Mesenchymal stem cell (in vitro differentiated cells and primary cell): ENCODE measurements around the gene RPTOR.

Experiments
- DNase-seq: peaks from one replicate; pipeline ENCODE4 v3.0.0-alpha.2; 2013
- H2AFZ ChIP-seq: one replicate; pipeline ENCODE4 v1.6.1; 2013; ENCODE audit warnings: low read depth, mild to moderate bottlenecking, control low read depth, inconsistent platforms, low read length, moderate library complexity
- H2AK5ac ChIP-seq: 2 replicates; pipeline ENCODE4 v1.6.1; 2013; ENCODE audit warnings: low read length, moderate library complexity, mild to moderate bottlenecking, inconsistent platforms; ENCODE audit not compliant: severe bottlenecking
- H2BK120ac ChIP-seq: one replicate; pipeline ENCODE4 v1.6.1; 2013; ENCODE audit warnings: low read depth, mild to moderate bottlenecking, inconsistent platforms, low read length, moderate library complexity
- H2BK12ac ChIP-seq, 2 experiments: one replicate each; pipeline ENCODE4 v1.6.1; 2013; ENCODE audit warnings: inconsistent platforms in 2 of 2, low read length in 2 of 2, mild to moderate bottlenecking in 2 of 2, moderate library complexity in 2 of 2, control low read depth in 1 of 2
- H2BK15ac ChIP-seq: one replicate; pipeline ENCODE4 v1.6.1; 2013; ENCODE audit warnings: mild to moderate bottlenecking, low read depth, inconsistent platforms; ENCODE audit not compliant: poor library complexity, severe bottlenecking
- H2BK5ac ChIP-seq: 2 replicates; pipeline ENCODE4 v1.6.1; 2013; ENCODE audit warnings: low read depth, mild to moderate bottlenecking, low read length, control low read depth, inconsistent platforms; ENCODE audit not compliant: poor library complexity, severe bottlenecking
- H3K14ac ChIP-seq, 2 experiments: one replicate each; pipeline ENCODE4 v1.6.1; 2013; ENCODE audit warnings: inconsistent platforms in 2 of 2, low read length in 2 of 2, control low read depth in 1 of 2, mild to moderate bottlenecking in 1 of 2, moderate library complexity in 1 of 2
- H3K18ac ChIP-seq, 2 experiments: one replicate each; pipeline ENCODE4 v1.6.1; 2013; ENCODE audit warnings: inconsistent platforms in 2 of 2, low read length in 2 of 2, control low read depth in 1 of 2, low read depth in 1 of 2, mild to moderate bottlenecking in 1 of 2
- H3K23ac ChIP-seq, 2 experiments: one replicate each; pipeline ENCODE4 v1.6.1; 2013; ENCODE audit warnings: inconsistent platforms in 2 of 2, low read length in 2 of 2, mild to moderate bottlenecking in 2 of 2, moderate library complexity in 2 of 2, control low read depth in 1 of 2
- H3K27ac ChIP-seq: 2 replicates; pipeline ENCODE4 v1.5.1; 2013; ENCODE audit warnings: mild to moderate bottlenecking, moderate library complexity, low read length, control low read depth, inconsistent platforms; ENCODE audit not compliant: poor library complexity, severe bottlenecking
- H3K27me3 ChIP-seq, 2 experiments: 2 replicates each; pipeline versions ENCODE4 v1.6.1 to v1.7.0; 2013; ENCODE audit warnings: low read length in 2 of 2, mild to moderate bottlenecking in 2 of 2, moderate library complexity in 2 of 2, control low read depth in 1 of 2, inconsistent platforms in 1 of 2; ENCODE audit not compliant: control insufficient read depth in 1 of 2, insufficient read depth in 1 of 2
- H3K36me3 ChIP-seq, 2 experiments: 2 replicates each; pipeline versions ENCODE4 v1.6.1 to v1.7.0; 2013; ENCODE audit warnings: low read length in 2 of 2, control low read depth in 1 of 2, inconsistent platforms in 1 of 2, low read depth in 1 of 2, mild to moderate bottlenecking in 1 of 2; ENCODE audit not compliant: insufficient read depth in 2 of 2, control insufficient read depth in 1 of 2
- H3K4ac ChIP-seq, 2 experiments: one replicate each; pipeline ENCODE4 v1.6.1; 2013; ENCODE audit warnings: inconsistent platforms in 2 of 2, low read length in 2 of 2, mild to moderate bottlenecking in 2 of 2, moderate library complexity in 2 of 2, control low read depth in 1 of 2, low read depth in 1 of 2
- H3K4me1 ChIP-seq: 2 replicates; pipeline ENCODE4 v1.6.1; 2013; ENCODE audit warnings: low read depth, low read length, control low read depth; ENCODE audit not compliant: control insufficient read depth, insufficient read depth
- H3K4me2 ChIP-seq: 2 replicates; pipeline ENCODE4 v1.6.1; 2013; ENCODE audit warnings: low read length, mild to moderate bottlenecking, inconsistent platforms; ENCODE audit not compliant: poor library complexity, severe bottlenecking
- H3K4me3 ChIP-seq, 2 experiments: 2 replicates each; pipeline versions ENCODE4 v1.5.1 to v1.7.0; 2013; ENCODE audit warnings: low read length in 2 of 2, mild to moderate bottlenecking in 2 of 2, control low read depth in 1 of 2, low read depth in 1 of 2; ENCODE audit not compliant: insufficient read depth in 1 of 2
- H3K79me1 ChIP-seq: replicated peaks from 2 replicates; pipeline ENCODE4 v1.6.1; 2013; ENCODE audit warnings: mild to moderate bottlenecking, control low read depth, low read length, inconsistent platforms; ENCODE audit not compliant: poor library complexity, severe bottlenecking
- H3K9ac ChIP-seq: 2 replicates; pipeline ENCODE4 v1.7.0; 2013; ENCODE audit warnings: mild to moderate bottlenecking, low read length, moderate library complexity
- H3K9me3 ChIP-seq: 2 replicates; pipeline ENCODE4 v1.7.0; 2013; ENCODE audit warnings: mild to moderate bottlenecking, low read length; ENCODE audit not compliant: control insufficient read depth
- H4K8ac ChIP-seq: one replicate; pipeline ENCODE4 v1.6.1; 2013; ENCODE audit warnings: inconsistent platforms, mild to moderate bottlenecking, low read length, moderate library complexity
- H4K91ac ChIP-seq: one replicate; pipeline ENCODE4 v1.6.1; 2013; ENCODE audit warnings: mild to moderate bottlenecking, low read length, inconsistent platforms
- WGBS: methylation state at CpG from one replicate; pipeline ENCODE4 v1.1.7; 2013; ENCODE audit warnings: mixed read lengths; 5-methylcytosine and 5-hydroxymethylcytosine counted together

RPTOR gene

DNA sequence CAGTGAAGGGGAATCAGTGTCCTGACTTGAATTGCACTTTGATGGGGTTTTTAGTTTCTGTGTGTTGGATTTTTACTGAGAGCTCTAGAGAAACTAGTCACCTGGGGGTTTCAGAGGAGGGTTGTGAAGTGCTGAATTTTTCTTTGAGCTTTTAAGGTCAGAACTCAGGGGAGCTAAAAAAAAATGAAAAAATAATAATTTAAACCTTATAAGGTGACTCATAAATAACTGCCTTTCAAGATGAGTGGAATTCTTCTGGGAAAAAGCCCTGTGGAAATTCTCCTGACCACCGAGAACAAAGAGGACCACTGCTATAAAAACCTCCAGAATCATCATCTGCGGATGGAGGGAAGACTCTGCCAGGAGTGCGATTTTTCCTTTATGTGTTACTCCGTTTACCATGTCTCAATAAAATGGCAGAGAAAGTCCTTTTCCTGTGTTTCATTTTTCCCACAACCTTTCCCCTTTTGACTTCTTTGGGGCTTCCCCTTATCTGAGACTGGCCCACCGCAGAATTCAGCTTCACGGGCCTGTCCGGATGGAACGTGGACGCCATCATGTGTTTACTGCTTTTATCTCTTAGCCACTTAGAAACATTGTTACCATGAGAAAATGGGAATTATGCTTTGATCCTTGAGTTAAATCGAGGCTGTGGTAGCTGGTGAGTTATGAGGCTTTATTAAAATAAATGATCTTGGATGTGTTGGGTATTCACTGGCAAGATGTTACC, 39.7 kb downstream of the RPTOR start:
- Histone ChIP-seq H3K36me3 (peaks cover 0 to 7% of the 10 kb centered on the region in 2 experiments), H3K27ac (no peak overlapping the region), H2AK5ac (no peak overlapping the region), H3K9ac (no peak overlapping the region), H3K27me3 (no peaks in the 10 kb centered on the region), H3K23ac (no peak overlapping the region), H2BK120ac (no peak overlapping the region), H3K79me1 (peaks cover 54% of the 10 kb centered on the region), H2BK12ac (no peak overlapping the region), H2BK15ac (no peak overlapping the region), H3K4ac (no peak overlapping the region), H4K8ac (no peak overlapping the region), H3K9me3 (no peaks in the 10 kb centered on the region), H2BK5ac (no peak overlapping the region), H2AFZ (no peak overlapping the region), H3K4me1 (peaks cover 10% of the 10 kb centered on the region), H3K4me3 (no peak overlapping the region), H3K4me2 (no peak overlapping the region), H3K18ac (no peak overlapping the region), H4K91ac (no peak overlapping the region), H3K14ac (no peak overlapping the region)
- DNase-seq = no peak
- 82% methylated on average over 10 of the region's 10 CpGs for WGBS

DNA sequence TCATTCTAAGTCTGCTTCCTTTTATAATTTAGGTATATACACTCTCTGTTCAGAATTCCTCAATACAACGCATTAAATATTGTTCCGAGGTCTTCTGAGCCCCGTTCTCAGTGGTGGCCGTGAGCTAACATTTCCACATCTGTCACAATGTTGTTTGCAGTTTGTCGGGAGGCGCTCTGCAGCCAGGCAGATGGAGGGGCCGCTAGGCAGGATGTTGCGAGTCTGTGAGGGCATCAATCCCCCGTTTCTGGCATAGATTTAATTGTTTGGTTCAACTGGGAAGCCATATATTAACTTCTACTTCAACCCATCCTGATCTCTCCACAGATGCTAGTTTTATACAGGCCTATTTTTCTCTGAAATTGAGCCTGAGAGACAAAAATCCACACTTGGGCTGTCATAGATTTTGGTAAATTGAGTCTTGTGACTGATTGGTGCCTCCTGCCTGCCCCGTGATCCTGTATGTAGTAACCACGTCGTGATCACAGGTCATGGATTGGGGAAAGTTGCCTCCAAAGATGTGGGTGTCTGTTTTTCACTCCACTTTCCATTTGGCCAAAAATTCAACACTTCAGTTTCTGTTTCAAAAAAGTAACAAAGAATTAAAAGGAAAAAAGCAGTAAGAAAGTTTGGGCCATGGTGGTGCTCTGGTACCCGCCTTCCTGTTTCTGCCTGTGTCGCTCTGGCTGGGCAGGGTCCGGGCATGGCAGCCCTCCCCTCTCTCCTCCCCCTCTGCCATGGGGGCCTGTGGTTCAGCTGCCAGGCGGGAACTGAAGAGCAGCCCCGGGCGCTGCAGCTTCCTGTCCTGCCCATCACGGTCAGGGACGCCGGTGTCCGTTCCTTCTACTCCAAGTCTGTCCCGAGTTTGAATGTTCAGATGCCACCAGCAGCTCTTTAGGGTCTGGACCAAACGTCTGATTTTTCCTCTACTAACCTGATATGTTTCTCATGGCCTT, 41.5 kb downstream of the RPTOR start:
- H2AK5ac ChIP-seq = no peak overlapping the region
- peaks cover 0 to 7% of the 10 kb centered on the region in 2 experiments for H3K36me3 ChIP-seq
- no peaks in the 10 kb centered on the region for H3K27me3 ChIP-seq
- H3K27ac ChIP-seq = no peak overlapping the region
- H2BK5ac ChIP-seq = no peak overlapping the region
- 97% methylated on average over 23 of the region's 24 CpGs for WGBS
- no peak overlapping the region for H3K4me3 ChIP-seq
- peaks cover 47% of the 10 kb centered on the region for H3K79me1 ChIP-seq
- H3K9me3 ChIP-seq = no peaks in the 10 kb centered on the region
- no peak for DNase-seq
- no peak overlapping the region for H4K91ac ChIP-seq
- no peak overlapping the region for H2BK15ac ChIP-seq
- H2BK120ac ChIP-seq = no peak overlapping the region
- H3K23ac ChIP-seq = no peak overlapping the region
- H3K9ac ChIP-seq = no peak overlapping the region
- no peak overlapping the region for H3K14ac ChIP-seq
- no peak overlapping the region for H3K4me2 ChIP-seq
- H2BK12ac ChIP-seq = no peak overlapping the region
- H3K18ac ChIP-seq = no peak overlapping the region
- peak overlapping the region; percentile 5 for H4K8ac ChIP-seq
- no peak overlapping the region for H2AFZ ChIP-seq
- no peak overlapping the region for H3K4ac ChIP-seq
- H3K4me1 ChIP-seq = peaks cover 12% of the 10 kb centered on the region

DNA sequence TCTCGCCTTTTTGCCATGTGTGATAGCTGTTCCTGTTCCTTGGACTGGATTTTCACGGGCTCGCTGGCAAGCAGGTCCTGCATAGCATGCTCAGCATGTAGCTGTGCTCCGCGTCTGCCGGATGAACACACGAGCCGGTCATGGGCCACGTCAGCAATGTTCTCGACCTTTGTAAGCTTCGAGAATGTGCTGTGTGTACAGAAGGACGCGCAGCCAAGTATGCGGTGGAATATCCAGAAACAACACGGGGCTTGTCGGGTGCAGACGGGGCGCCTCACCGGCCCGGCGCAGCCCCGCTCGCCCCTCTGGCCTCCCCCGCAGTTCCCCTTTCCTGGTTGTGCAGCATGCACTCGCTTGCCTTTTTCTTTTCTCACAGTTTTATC, 42.2 kb downstream of the RPTOR start:
- no peak overlapping the region for H2BK5ac ChIP-seq
- no peak overlapping the region for H4K8ac ChIP-seq
- H3K4me2 ChIP-seq = no peak overlapping the region
- no peak overlapping the region for H3K18ac ChIP-seq
- no peak overlapping the region for H2BK12ac ChIP-seq
- H3K36me3 ChIP-seq = peaks cover 0 to 7% of the 10 kb centered on the region in 2 experiments
- H3K4ac ChIP-seq = no peak overlapping the region
- no peak overlapping the region for H3K9ac ChIP-seq
- peaks cover 12% of the 10 kb centered on the region for H3K4me1 ChIP-seq
- WGBS = 97% methylated on average over 25 of the region's 25 CpGs
- no peak overlapping the region for H2AFZ ChIP-seq
- H3K9me3 ChIP-seq = no peaks in the 10 kb centered on the region
- H2AK5ac ChIP-seq = no peak overlapping the region
- no peak overlapping the region for H2BK120ac ChIP-seq
- no peaks in the 10 kb centered on the region for H3K27me3 ChIP-seq
- no peak overlapping the region for H3K23ac ChIP-seq
- no peak overlapping the region for H3K14ac ChIP-seq
- H2BK15ac ChIP-seq = no peak overlapping the region
- no peak for DNase-seq
- H3K79me1 ChIP-seq = peaks cover 43% of the 10 kb centered on the region
- H4K91ac ChIP-seq = no peak overlapping the region
- H3K4me3 ChIP-seq = no peak overlapping the region
- no peak overlapping the region for H3K27ac ChIP-seq

DNA sequence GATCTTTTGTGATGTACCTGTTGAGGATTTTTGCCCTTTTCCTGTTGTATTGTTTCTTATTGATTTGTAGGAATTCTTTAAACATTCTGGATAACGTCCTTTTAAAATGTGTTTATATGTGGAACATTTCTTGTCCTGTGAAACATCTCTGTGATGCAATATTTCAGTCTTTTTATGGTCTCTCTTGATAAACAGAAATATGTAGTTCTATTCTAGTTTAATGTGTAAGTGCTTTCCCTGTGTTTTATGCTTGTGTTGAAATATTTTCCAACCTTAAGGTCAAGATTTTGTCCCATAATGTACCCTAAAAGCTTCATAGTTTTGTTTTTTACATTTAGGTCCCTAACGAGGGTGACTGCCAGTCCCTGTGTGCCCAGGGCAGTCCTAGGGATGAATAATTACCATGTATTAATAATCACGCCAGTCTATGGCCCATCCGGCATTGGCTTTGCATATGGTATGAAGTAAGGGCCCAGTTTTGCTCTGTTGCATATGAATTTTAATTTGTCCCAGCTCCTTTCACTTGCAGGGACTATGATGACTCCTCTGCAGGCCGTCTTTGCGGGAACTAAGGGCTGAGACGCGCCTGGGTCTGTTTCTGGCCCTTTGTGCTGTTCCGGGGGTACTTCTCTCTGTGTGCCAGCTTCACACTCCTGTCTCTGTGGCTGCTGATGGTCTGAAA, 44.2 kb downstream of the RPTOR start:
- Histone ChIP-seq H3K9me3 (no peaks in the 10 kb centered on the region), H3K14ac (no peak overlapping the region), H3K18ac (peak overlapping the region in 1 of 2 experiments; percentile 19), H2BK12ac (no peak overlapping the region), H2AFZ (no peak overlapping the region), H3K27ac (no peak overlapping the region), H3K4me1 (peaks cover 8% of the 10 kb centered on the region), H3K36me3 (peaks cover 0 to 5% of the 10 kb centered on the region in 2 experiments), H3K4me2 (no peak overlapping the region), H4K91ac (no peak overlapping the region), H3K27me3 (no peaks in the 10 kb centered on the region), H4K8ac (no peak overlapping the region), H3K79me1 (peaks cover 45% of the 10 kb centered on the region), H3K23ac (no peak overlapping the region), H3K4ac (no peak overlapping the region), H3K4me3 (no peak overlapping the region), H2AK5ac (no peak overlapping the region), H2BK5ac (no peak overlapping the region), H2BK15ac (no peak overlapping the region), H3K9ac (no peak overlapping the region), H2BK120ac (no peak overlapping the region)
- WGBS = 94% methylated on average over 8 of the region's 9 CpGs
- DNase-seq = no peak
